Fibroblast of lung (primary cell): Measurements from ENCODE around the gene ABCC5. TPM values are rescaled to one million over a fixed set of nuclear protein-coding genes. Genes with fewer than 3 reads are reported as not detected.

Source experiments
- DNase-seq, 2 donors: peaks; one replicate each; pipeline versions ENCODE4 v3.0.0 to v3.0.0-alpha.2; 2010; ENCODE audit warnings: low read depth in 2 of 2
- H2AFZ ChIP-seq: 2 replicates; pipeline ENCODE4 v1.5.1; 2012; ENCODE audit warnings: low read length, control low read depth, inconsistent platforms
- H3K27ac ChIP-seq: 2 replicates; pipeline ENCODE4 v1.5.1; 2011; ENCODE audit warnings: low read length, control low read depth; ENCODE audit not compliant: insufficient read depth
- H3K27me3 ChIP-seq: 2 replicates; pipeline ENCODE4 v1.5.1; 2011; ENCODE audit warnings: mild to moderate bottlenecking, low read length; ENCODE audit not compliant: control insufficient read depth, insufficient read depth
- H3K36me3 ChIP-seq: 2 replicates; pipeline ENCODE4 v1.5.1; 2011; ENCODE audit warnings: low read length; ENCODE audit not compliant: control insufficient read depth, insufficient read depth
- H3K4me1 ChIP-seq: 2 replicates; pipeline ENCODE4 v1.5.1; 2011; ENCODE audit warnings: low read length; ENCODE audit not compliant: control insufficient read depth, insufficient read depth; ENCODE audit errors: extremely low read depth
- H3K4me2 ChIP-seq: 2 replicates; pipeline ENCODE4 v1.5.1; 2011; ENCODE audit warnings: low read length, control low read depth; ENCODE audit not compliant: insufficient read depth; ENCODE audit errors: extremely low read depth
- H3K4me3 ChIP-seq, 4 experiments: fragments of 200-600 bp in 1 of 4; sonication (generic) in 1 of 4; replicated peaks in 1 of 4; 2 replicates each; pipeline ENCODE4 v1.5.1; 2011 to 2016; ENCODE audit warnings: low read length in 4 of 4, low read depth in 3 of 4, mild to moderate bottlenecking in 3 of 4, control low read depth in 2 of 4, inconsistent platforms in 1 of 4, mixed read lengths in 1 of 4; ENCODE audit not compliant: insufficient read depth in 1 of 4; ENCODE audit errors: control extremely low read depth in 1 of 4
- H3K79me2 ChIP-seq: 2 replicates; pipeline ENCODE4 v1.5.1; 2012; ENCODE audit warnings: mild to moderate bottlenecking, low read length, inconsistent platforms; ENCODE audit not compliant: control insufficient read depth, insufficient read depth
- H3K9ac ChIP-seq: 2 replicates; pipeline ENCODE4 v1.5.1; 2011; ENCODE audit warnings: mild to moderate bottlenecking, low read length, control low read depth; ENCODE audit not compliant: insufficient read depth
- H3K9me3 ChIP-seq: 2 replicates; pipeline ENCODE4 v1.5.1; 2012; ENCODE audit warnings: low read depth, low read length; ENCODE audit not compliant: control insufficient read depth, insufficient read depth
- H4K20me1 ChIP-seq: 2 replicates; pipeline ENCODE4 v1.5.1; 2011; ENCODE audit warnings: low read length; ENCODE audit not compliant: control insufficient read depth, insufficient read depth; ENCODE audit errors: extremely low read depth
- EZH2 ChIP-seq: IDR thresholded peaks from 2 replicates; pipeline ENCODE4 v1.5.1; 2012; ENCODE audit warnings: low read length, control low read depth, mild to moderate bottlenecking; ENCODE audit errors: missing control alignments
- polyA plus RNA-seq, 2 donors: library from polyadenylated mRNA; depleted of rRNA in 1 of 2; stranded (reverse) in 1 of 2; unstranded in 1 of 2; fragments of >200 nt; gene quantifications; 2 replicates each; pipeline ENCODE4 v1.2.1, GENCODE V29; 2011 to 2012; ENCODE audit warnings: missing spikeins in 1 of 2
- total RNA-seq: library from RNA; depleted of rRNA; stranded (reverse); fragments of >200 nt; gene quantifications from 2 replicates; pipeline ENCODE4 v1.2.1, GENCODE V29; 2014
- TF ChIP-seq, protein P1 (sequence below), 2 donors: IDR thresholded peaks in 1 of 2; conservative IDR thresholded peaks in 1 of 2; 1 replicate in 1 of 2; 2 replicates in 1 of 2; pipeline ENCODE4 v1.5.1; 2011 to 2012; ENCODE audit warnings: low read length in 2 of 2, control low read depth in 1 of 2, inconsistent platforms in 1 of 2, low read depth in 1 of 2, mild to moderate bottlenecking in 1 of 2

Gene ABCC5
- total and polyA plus RNA-seq, 2 donors (not counting 1 experiment from before 2014, with no cell fraction given) = 13.2 to 18.8 TPM

DNA sequence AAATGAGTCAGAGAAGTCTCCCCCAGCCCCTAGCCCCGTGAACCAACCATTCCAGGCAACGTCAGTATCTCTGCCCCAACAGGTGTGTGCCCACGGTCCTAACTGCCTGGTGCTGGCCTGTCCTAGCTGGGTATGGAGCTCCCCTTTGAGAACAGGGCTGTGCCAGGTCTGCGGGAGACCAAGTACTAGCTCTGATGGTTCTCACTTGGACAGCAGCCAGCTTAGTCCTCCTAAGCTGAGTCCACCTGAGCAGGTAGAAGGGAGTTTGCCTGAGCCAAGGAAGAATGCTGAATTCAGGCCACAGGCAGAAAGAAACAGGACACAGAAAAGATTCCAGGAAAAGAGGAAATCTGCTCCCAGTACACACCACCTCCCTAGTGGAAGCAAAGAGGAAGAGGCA lies 99.9 kb downstream of the ABCC5 start:
- no peak overlapping the region for H3K4me3 ChIP-seq
- H3K9ac ChIP-seq = no peak overlapping the region
- H4K20me1 ChIP-seq = no peaks in the 10 kb centered on the region
- H3K79me2 ChIP-seq = no peaks in the 10 kb centered on the region
- H3K36me3 ChIP-seq = no peaks in the 10 kb centered on the region
- H3K4me1 ChIP-seq = no peaks in the 10 kb centered on the region
- H3K27me3 ChIP-seq = no peaks in the 10 kb centered on the region
- H3K9me3 ChIP-seq = no peaks in the 10 kb centered on the region
- TF ChIP-seq, protein P1, sequence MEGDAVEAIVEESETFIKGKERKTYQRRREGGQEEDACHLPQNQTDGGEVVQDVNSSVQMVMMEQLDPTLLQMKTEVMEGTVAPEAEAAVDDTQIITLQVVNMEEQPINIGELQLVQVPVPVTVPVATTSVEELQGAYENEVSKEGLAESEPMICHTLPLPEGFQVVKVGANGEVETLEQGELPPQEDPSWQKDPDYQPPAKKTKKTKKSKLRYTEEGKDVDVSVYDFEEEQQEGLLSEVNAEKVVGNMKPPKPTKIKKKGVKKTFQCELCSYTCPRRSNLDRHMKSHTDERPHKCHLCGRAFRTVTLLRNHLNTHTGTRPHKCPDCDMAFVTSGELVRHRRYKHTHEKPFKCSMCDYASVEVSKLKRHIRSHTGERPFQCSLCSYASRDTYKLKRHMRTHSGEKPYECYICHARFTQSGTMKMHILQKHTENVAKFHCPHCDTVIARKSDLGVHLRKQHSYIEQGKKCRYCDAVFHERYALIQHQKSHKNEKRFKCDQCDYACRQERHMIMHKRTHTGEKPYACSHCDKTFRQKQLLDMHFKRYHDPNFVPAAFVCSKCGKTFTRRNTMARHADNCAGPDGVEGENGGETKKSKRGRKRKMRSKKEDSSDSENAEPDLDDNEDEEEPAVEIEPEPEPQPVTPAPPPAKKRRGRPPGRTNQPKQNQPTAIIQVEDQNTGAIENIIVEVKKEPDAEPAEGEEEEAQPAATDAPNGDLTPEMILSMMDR (conservative IDR thresholded peaks at IDR 0.05 in 1 of 2, IDR thresholded peaks at IDR 0.05 in 1 of 2; ENCODE audit: low read depth in 1 of 2, low read length in 2 of 2) = no peak
- no peak for TF ChIP-seq EZH2
- H3K27ac ChIP-seq = no peak overlapping the region
- no peak overlapping the region for H2AFZ ChIP-seq
- no peak for DNase-seq
- H3K4me2 ChIP-seq = no peak overlapping the region

DNA sequence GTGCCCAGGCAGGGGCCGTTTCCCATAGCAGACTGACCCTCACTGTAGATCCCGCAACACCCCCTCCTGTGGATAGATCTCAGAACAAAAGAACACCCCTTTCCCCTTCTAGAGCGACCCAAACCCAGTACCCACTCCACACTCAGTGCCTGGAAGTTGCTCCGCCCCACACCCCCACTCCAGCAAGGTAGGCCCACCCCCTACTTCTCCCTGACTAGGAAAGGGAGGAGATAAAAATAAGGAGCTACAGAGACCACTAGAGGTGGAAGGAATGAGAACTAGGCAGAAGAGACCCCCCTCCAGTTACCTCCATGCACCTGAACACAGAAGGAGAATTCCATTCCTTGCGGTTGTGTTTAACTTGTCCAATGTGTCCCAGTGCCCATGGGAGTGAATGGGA lies 102.8 kb downstream of the ABCC5 start:
- Histone ChIP-seq H3K4me3 (no peak overlapping the region), H3K9me3 (no peaks in the 10 kb centered on the region), H2AFZ (no peak overlapping the region), H3K4me1 (no peaks in the 10 kb centered on the region), H3K4me2 (no peak overlapping the region), H4K20me1 (no peaks in the 10 kb centered on the region), H3K27ac (no peak overlapping the region), H3K79me2 (no peaks in the 10 kb centered on the region), H3K36me3 (no peaks in the 10 kb centered on the region), H3K27me3 (no peaks in the 10 kb centered on the region), H3K9ac (no peak overlapping the region)
- TF ChIP-seq, protein P1 (conservative IDR thresholded peaks at IDR 0.05 in 1 of 2, IDR thresholded peaks at IDR 0.05 in 1 of 2; ENCODE audit: low read depth in 1 of 2, low read length in 2 of 2) = no peak
- no peak for TF ChIP-seq EZH2
- no peak for DNase-seq

DNA sequence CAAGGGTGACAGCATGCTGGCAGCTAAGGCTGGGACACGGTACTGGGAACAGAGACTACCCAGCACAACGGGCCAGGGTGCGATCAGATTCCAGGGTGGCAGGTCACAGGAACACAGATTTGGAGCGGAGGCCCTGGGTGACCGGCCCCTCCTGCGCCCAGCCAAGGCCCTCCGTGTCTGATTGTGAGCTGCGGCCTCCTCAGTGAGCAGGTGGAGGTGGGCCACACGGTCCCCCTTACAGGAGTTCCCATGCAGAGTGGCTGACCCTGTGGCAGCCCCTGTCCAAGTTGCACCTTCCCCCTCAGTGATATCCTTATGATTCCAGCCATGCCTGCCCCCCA lies 104.1 kb downstream of the ABCC5 start:
- Histone ChIP-seq H3K27me3 (no peaks in the 10 kb centered on the region), H2AFZ (no peak overlapping the region), H3K79me2 (no peaks in the 10 kb centered on the region), H3K27ac (no peak overlapping the region), H3K4me3 (no peak overlapping the region), H4K20me1 (no peaks in the 10 kb centered on the region), H3K9me3 (no peaks in the 10 kb centered on the region), H3K4me2 (no peak overlapping the region), H3K4me1 (no peaks in the 10 kb centered on the region), H3K36me3 (no peaks in the 10 kb centered on the region), H3K9ac (no peak overlapping the region)
- no peak for TF ChIP-seq EZH2
- TF ChIP-seq, protein P1 (conservative IDR thresholded peaks at IDR 0.05 in 1 of 2, IDR thresholded peaks at IDR 0.05 in 1 of 2; ENCODE audit: low read depth in 1 of 2, low read length in 2 of 2) = no peak
- no peak for DNase-seq
